OCI-LY7 (cell line): ENCODE results near the gene HIVEP3. TPM values are rescaled to one million over a fixed set of nuclear protein-coding genes. Genes with fewer than 3 reads are reported as not detected.

ENCODE experiments used
- BruUV-seq: library from RNA; stranded (reverse); fragments of 400-500 nt; replicated peaks from 2 replicates; lab custom pipeline; 2021; lab: Mats Ljungman, UMichigan
- CTCF ChIA-PET: fragments of 300-600 bp; sonication (Branson Sonifier 250); formaldehyde crosslinking; loops from one replicate; lab custom pipeline; 2022; ENCODE audit warnings: antibody characterized with exemption; ENCODE audit not compliant: unreplicated experiment; lab: Charles Lee
- POLR2A ChIA-PET: fragments of 300-600 bp; sonication (Branson Sonifier 250); formaldehyde crosslinking; loops from one replicate; lab custom pipeline; 2022; ENCODE audit warnings: antibody characterized with exemption; lab: Charles Lee
- DNase-seq: peaks from one replicate; pipeline ENCODE4 v3.0.0-alpha.2; 2015; ENCODE audit warnings: low spot score
- H2AFZ ChIP-seq: fragments of 200-600 bp; sonication (generic), shearing (Covaris generic); 2 replicates; pipeline ENCODE4 v1.6.1; 2014; ENCODE audit warnings: mild to moderate bottlenecking, antibody characterized with exemption, low read length, moderate library complexity
- H3K27ac ChIP-seq: fragments of 200-600 bp; sonication (generic); 2 replicates; pipeline ENCODE4 v1.5.1; 2014; ENCODE audit warnings: mixed run types, low read depth, mild to moderate bottlenecking, moderate library complexity, low read length, inconsistent platforms; ENCODE audit not compliant: poor library complexity, severe bottlenecking
- H3K36me3 ChIP-seq: fragments of 200-600 bp; sonication (generic); 2 replicates; pipeline ENCODE4 v1.6.1; 2014; ENCODE audit warnings: mild to moderate bottlenecking, antibody characterized with exemption, low read length, moderate library complexity, mixed read lengths; ENCODE audit not compliant: insufficient read depth
- H3K4me1 ChIP-seq: fragments of 200-600 bp; sonication (generic); 2 replicates; pipeline ENCODE4 v1.5.1; 2014; ENCODE audit warnings: mild to moderate bottlenecking, low read length; ENCODE audit not compliant: insufficient read depth, poor library complexity, severe bottlenecking
- H3K4me2 ChIP-seq: fragments of 200-600 bp; sonication (generic); 2 replicates; pipeline ENCODE4 v1.6.1; 2014; ENCODE audit warnings: mild to moderate bottlenecking, low read length
- H3K4me3 ChIP-seq: fragments of 200-600 bp; sonication (generic); 2 replicates; pipeline ENCODE4 v1.5.1; 2014; ENCODE audit warnings: mild to moderate bottlenecking, low read depth, low read length; ENCODE audit not compliant: poor library complexity, severe bottlenecking
- H3K79me2 ChIP-seq: fragments of 200-600 bp; sonication (generic); 2 replicates; pipeline ENCODE4 v1.6.1; 2016; ENCODE audit warnings: low read depth, mild to moderate bottlenecking, low read length, moderate library complexity, mixed read lengths; ENCODE audit not compliant: insufficient read depth
- H3K9me2 ChIP-seq: fragments of 200-600 bp; sonication (generic); 2 replicates; pipeline ENCODE4 v1.6.1; 2016; ENCODE audit warnings: mild to moderate bottlenecking, low read length, mixed read lengths; ENCODE audit not compliant: insufficient read depth
- H3K9me3 ChIP-seq: fragments of 200-600 bp; sonication (generic); 2 replicates; pipeline ENCODE4 v1.6.1; 2014; ENCODE audit warnings: mild to moderate bottlenecking, mixed run types, low read length, mixed read lengths
- H4K20me1 ChIP-seq: fragments of 200-600 bp; sonication (generic); 2 replicates; pipeline ENCODE4 v1.6.1; 2014; ENCODE audit warnings: mild to moderate bottlenecking, antibody characterized with exemption, low read length, moderate library complexity, mixed read lengths; ENCODE audit not compliant: insufficient read depth
- CTCF ChIP-seq: fragments of 200-600 bp; sonication (generic); conservative IDR thresholded peaks from 2 replicates; pipeline ENCODE4 v1.5.1; 2014; ENCODE audit warnings: mild to moderate bottlenecking, antibody characterized with exemption, low read length, moderate library complexity, mixed read lengths
- EZH2phosphoT487 ChIP-seq: fragments of 200-600 bp; sonication (generic); IDR thresholded peaks from 2 replicates; pipeline ENCODE4 v1.6.1; 2018; ENCODE audit warnings: low read depth, borderline replicate concordance, mild to moderate bottlenecking, mixed run types, antibody characterized with exemption, low read length, moderate library complexity, mixed read lengths
- intact Hi-C: fragments of 100-400 bp; cut with micrococcal nuclease; formaldehyde crosslinking; loops from one replicate; pipeline ENCODE4 v1.10.0; 2022; ENCODE audit not compliant: unreplicated experiment
- total RNA-seq, 2 experiments: library from RNA; depleted of rRNA in 1 of 2; stranded (reverse); fragments of >200 nt in 1 of 2; shearing (Covaris generic) in 1 of 2; gene quantifications; 2 replicates each; pipeline ENCODE4 v1.2.3, GENCODE V29; 2014 to 2022

Gene HIVEP3
- total RNA-seq, 2 experiments from 2014 or later, result 0.53 to 0.60 TPM

GRCh38 chr1:41884256-41885230 is 34.2 kb downstream of the HIVEP3 start:
- TF ChIP-seq EZH2phosphoT487, result no peak
- TF ChIP-seq CTCF, result no peak
- Histone ChIP-seq H3K9me3 (no peaks in the 10 kb centered on the region), H3K36me3 (no peaks in the 10 kb centered on the region), H2AFZ (no peak overlapping the region), H3K4me2 (no peak overlapping the region), H3K4me3 (no peak overlapping the region), H3K79me2 (no peaks in the 10 kb centered on the region), H4K20me1 (no peaks in the 10 kb centered on the region), H3K4me1 (no peaks in the 10 kb centered on the region), H3K27ac (no peak overlapping the region), H3K9me2 (no peaks in the 10 kb centered on the region)
- BruUV-seq, result no TSS peak
- intact Hi-C loops, result no loop called here
- DNase-seq, result no peak
- ChIA-PET CTCF (no interaction called here), POLR2A (interaction anchor here (0.5 to 0.6 kb wide), 2 partner anchors 316 to 1927 kb away, joined by 4 to 6 read pairs; no protein-coding TSS in a partner anchor)

GRCh38 chr1:41883507-41883906 is 35.2 kb downstream of the HIVEP3 start:
- POLR2A ChIA-PET, result no interaction called here
- Histone ChIP-seq H3K4me2 (no peak overlapping the region), H3K9me3 (no peaks in the 10 kb centered on the region), H3K36me3 (no peaks in the 10 kb centered on the region), H3K79me2 (no peaks in the 10 kb centered on the region), H4K20me1 (no peaks in the 10 kb centered on the region), H3K9me2 (no peaks in the 10 kb centered on the region), H2AFZ (no peak overlapping the region), H3K27ac (no peak overlapping the region), H3K4me1 (no peaks in the 10 kb centered on the region), H3K4me3 (no peak overlapping the region)
- CTCF ChIA-PET, result no interaction called here
- intact Hi-C loops, result no loop called here
- DNase-seq, result no peak
- TF ChIP-seq CTCF (no peak), EZH2phosphoT487 (no peak)
- BruUV-seq, result no TSS peak

- intact Hi-C loops, result no loop called here
- POLR2A ChIA-PET, result no interaction called here
- CTCF ChIA-PET, result no interaction called here
- H4K20me1 ChIP-seq, result no peaks in the 10 kb centered on the region
- H2AFZ ChIP-seq, result no peak overlapping the region
- H3K9me2 ChIP-seq, result no peaks in the 10 kb centered on the region
- no peak overlapping the region for H3K4me2 ChIP-seq
- H3K36me3 ChIP-seq, result no peaks in the 10 kb centered on the region
- H3K4me3 ChIP-seq, result no peak overlapping the region
- no peak for TF ChIP-seq CTCF
- no peak for TF ChIP-seq EZH2phosphoT487
- H3K9me3 ChIP-seq, result no peaks in the 10 kb centered on the region
- no TSS peak for BruUV-seq
- H3K4me1 ChIP-seq, result no peaks in the 10 kb centered on the region
- no peaks in the 10 kb centered on the region for H3K79me2 ChIP-seq
- DNase-seq, result no peak
- no peak overlapping the region for H3K27ac ChIP-seq
Measured at GRCh38 chr1:41882486-41882885, 36.2 kb downstream of the HIVEP3 start.
